GM10266 (cell line): ENCODE measurements around the gene PRDM16.
"Not testable (repeated sequence)": the region's sequence is repeated elsewhere in the genome, so short reads cannot be mapped to it uniquely, and the experiment has no call there.

Experiments used
- DNase-seq: peaks from one replicate; pipeline ENCODE4 v3.0.0; 2012; ENCODE audit errors: extremely low spot score
- TF ChIP-seq, protein P1 (sequence below): IDR thresholded peaks from 2 replicates; pipeline ENCODE4 v1.5.1; 2012; ENCODE audit warnings: mild to moderate bottlenecking, low read depth; ENCODE audit not compliant: control insufficient read depth, insufficient read depth; ENCODE audit errors: missing control alignments

The PRDM16 gene

DNA sequence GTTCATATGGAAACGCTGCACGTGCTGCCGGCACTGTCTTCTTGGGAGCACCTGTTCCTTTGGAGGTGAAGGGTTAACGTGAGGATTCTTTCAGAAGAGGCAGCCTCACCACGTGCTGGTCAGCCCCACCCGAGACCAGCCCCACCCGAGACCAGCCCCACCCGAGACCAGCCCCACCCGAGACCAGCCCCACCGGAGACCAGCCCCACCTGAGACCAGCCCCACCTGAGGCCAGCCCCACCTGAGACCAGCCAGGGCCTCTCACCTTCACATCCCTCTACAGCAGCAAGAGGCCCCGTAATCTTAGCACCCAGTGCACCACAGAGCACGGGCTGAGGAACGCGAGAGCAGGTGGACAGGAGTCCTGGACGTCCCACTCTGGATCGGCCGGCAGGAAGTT, 18.0 kb downstream of the PRDM16 start:
- DNase-seq = no peak
- TF ChIP-seq, protein P1, sequence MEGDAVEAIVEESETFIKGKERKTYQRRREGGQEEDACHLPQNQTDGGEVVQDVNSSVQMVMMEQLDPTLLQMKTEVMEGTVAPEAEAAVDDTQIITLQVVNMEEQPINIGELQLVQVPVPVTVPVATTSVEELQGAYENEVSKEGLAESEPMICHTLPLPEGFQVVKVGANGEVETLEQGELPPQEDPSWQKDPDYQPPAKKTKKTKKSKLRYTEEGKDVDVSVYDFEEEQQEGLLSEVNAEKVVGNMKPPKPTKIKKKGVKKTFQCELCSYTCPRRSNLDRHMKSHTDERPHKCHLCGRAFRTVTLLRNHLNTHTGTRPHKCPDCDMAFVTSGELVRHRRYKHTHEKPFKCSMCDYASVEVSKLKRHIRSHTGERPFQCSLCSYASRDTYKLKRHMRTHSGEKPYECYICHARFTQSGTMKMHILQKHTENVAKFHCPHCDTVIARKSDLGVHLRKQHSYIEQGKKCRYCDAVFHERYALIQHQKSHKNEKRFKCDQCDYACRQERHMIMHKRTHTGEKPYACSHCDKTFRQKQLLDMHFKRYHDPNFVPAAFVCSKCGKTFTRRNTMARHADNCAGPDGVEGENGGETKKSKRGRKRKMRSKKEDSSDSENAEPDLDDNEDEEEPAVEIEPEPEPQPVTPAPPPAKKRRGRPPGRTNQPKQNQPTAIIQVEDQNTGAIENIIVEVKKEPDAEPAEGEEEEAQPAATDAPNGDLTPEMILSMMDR = no peak

GRCh38 chr1:3087946-3088668, 19.1 kb downstream of the PRDM16 start:
- not testable (repeated sequence) for DNase-seq

DNA sequence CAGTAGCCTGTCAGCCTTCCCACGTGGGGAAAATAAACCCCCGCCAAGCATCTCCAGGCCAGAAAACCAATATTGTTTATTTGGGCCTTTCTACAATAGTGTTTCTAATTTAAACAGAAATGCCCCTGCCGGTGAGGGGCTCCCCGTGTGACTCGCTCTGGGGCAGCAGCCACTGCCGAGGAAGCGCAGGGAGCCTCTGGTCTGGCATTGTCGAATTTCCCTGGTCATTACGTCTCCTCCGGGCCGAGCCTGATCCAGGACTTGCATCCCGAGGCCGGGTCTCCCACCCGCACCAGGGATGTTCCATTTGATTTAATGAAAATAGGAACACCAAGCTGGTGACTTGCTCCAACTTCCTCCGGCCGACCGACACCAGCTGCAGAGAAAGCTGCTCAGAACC, 20.5 kb downstream of the PRDM16 start:
- DNase-seq = no peak
- TF ChIP-seq, protein P1 = no peak

- TF ChIP-seq, protein P1 = no peak
- DNase-seq = no peak
Measured at GRCh38 chr1:3091334-3091733, 22.3 kb downstream of the PRDM16 start.

DNA sequence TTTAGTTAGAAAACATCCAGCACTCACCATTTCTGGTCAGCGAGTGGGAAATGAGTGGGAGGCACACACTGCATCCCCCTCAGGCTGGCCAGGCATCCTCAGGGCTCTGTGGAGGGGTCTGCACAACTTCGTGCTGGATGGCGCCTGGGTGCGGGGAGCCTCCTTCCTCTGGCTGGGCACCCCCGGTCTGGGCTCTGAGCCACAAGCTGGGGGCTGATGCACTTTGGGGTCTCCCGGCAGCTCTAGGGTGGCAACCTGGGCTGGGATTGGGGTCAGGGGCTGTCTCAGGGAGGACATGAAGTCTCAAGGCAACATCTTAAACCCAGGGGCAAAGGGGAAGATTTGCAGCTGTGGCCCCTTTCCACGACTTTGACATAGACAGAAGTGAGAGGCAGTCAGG, 23.5 kb downstream of the PRDM16 start:
- no peak for DNase-seq
- TF ChIP-seq, protein P1 = no peak

DNA sequence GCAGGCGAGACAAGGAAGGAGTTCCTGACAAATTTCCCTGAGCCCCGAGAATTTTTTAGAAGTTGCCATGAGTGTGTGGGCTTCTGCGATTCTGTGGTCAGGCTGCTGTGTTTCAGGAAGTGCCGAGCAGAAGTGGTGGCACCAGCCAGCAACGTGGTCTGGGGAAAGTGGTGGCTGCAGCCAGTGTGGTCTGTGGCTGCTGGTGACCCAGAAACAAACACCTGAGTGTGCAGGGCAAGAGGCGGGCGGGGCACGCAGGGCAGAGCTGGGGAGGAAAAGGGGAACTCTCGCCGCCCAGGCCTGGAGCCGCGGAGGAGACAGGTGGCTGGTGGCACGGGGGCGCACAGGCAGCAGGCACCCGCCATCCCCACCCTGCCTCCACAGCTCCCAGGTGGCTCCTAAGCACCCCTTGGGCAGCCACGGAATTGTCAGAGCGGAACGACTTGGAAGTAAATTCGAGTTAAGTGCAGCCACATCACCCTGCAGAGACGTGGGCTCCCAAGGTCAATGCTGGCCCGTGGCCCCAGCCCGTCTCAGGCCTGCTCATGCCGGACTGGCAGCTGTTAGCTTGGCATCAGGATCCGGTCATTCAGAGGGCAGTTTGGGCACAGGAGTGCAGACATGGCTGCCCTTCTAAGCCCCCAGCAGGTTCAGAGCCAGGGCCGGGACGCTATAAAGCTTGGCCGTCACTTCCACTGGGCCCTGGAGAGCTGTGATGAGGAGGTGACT, 25.1 kb downstream of the PRDM16 start:
- no peak for DNase-seq
- TF ChIP-seq, protein P1 = no peak

GRCh38 chr1:3094863-3095780, 26.1 kb downstream of the PRDM16 start:
- TF ChIP-seq, protein P1 = no peak
- DNase-seq = no peak
